Mesenteric fat pad (tissue), 1 donor: Measurements from ENCODE around the gene NFILZ. TPM values are rescaled to one million over a fixed set of nuclear protein-coding genes. Genes with fewer than 3 reads are reported as not detected.
"Not testable (repeated sequence)": the region's sequence is repeated elsewhere in the genome, so short reads cannot be mapped to it uniquely, and the experiment has no call there.

Experiments
- DNase-seq: peaks from one replicate; pipeline ENCODE4 v3.0.0-alpha.2; 2020; ENCODE audit warnings: low spot score
- total RNA-seq: library from RNA; stranded (reverse); fragmentation: NEBNext Ultra II Directional; extraction: Animal tissue kit (Norgen Biotek cat#: 25700); gene quantifications from one replicate; pipeline ENCODE4 v1.2.1, GENCODE V29; 2021
- donor health status: DM: yes; HTN: yes; CAD: no.

NFILZ gene
- total RNA-seq, 1 donor from 2014 or later = not detected

- DNase-seq = no peak
Measured at GRCh38 chr19:8611391-8611876, 19.0 kb upstream of the NFILZ start.

GRCh38 chr19:8611877-8612806, 18.3 kb upstream of the NFILZ start:
- no peak for DNase-seq

GRCh38 chr19:8612807-8613171, 17.6 kb upstream of the NFILZ start:
- DNase-seq = no peak

GRCh38 chr19:8614455-8614854, 16.0 kb upstream of the NFILZ start:
- no peak for DNase-seq

- DNase-seq = no peak
Measured at GRCh38 chr19:8615024-8615423, 15.4 kb upstream of the NFILZ start.

- no peak for DNase-seq
Measured at GRCh38 chr19:8615813-8616596, 14.4 kb upstream of the NFILZ start.

- DNase-seq = no peak
Measured at GRCh38 chr19:8616861-8617260, 13.6 kb upstream of the NFILZ start.

GRCh38 chr19:8617325-8617724, 13.1 kb upstream of the NFILZ start:
- DNase-seq = not testable (repeated sequence)

- no peak for DNase-seq
Measured at GRCh38 chr19:8617984-8618383, 12.4 kb upstream of the NFILZ start.

- DNase-seq = no peak
Measured at GRCh38 chr19:8618751-8619150, 11.7 kb upstream of the NFILZ start.

GRCh38 chr19:8622886-8623285, 7.5 kb upstream of the NFILZ start:
- DNase-seq = not testable (repeated sequence)

- DNase-seq = no peak
Measured at GRCh38 chr19:8626842-8627241, 3.6 kb upstream of the NFILZ start.

GRCh38 chr19:8629184-8629583, 1.2 kb upstream of the NFILZ start:
- DNase-seq = no peak

- DNase-seq = no peak
Measured at GRCh38 chr19:8630796-8631424, 477 bp downstream of the NFILZ start.

GRCh38 chr19:8631425-8631819, 989 bp downstream of the NFILZ start:
- no peak for DNase-seq

GRCh38 chr19:8635422-8635821, 5.0 kb downstream of the NFILZ start:
- no peak for DNase-seq

GRCh38 chr19:8637070-8637469, 6.6 kb downstream of the NFILZ start:
- DNase-seq = not testable (repeated sequence)

- no peak for DNase-seq
Measured at GRCh38 chr19:8638078-8638619, 7.7 kb downstream of the NFILZ start.

- no peak for DNase-seq
Measured at GRCh38 chr19:8639821-8640401, 9.5 kb downstream of the NFILZ start.

GRCh38 chr19:8640402-8641004, 10.1 kb downstream of the NFILZ start:
- DNase-seq = no peak
